H1 (cell line): ENCODE data around the gene SSH2. TPM values are rescaled to one million over a fixed set of nuclear protein-coding genes. Genes with fewer than 3 reads are reported as not detected.

Experiments
- ASH2L ChIP-seq: fragments of 200-600, 300-600 bp; sonication (generic); IDR thresholded peaks from one replicate; pipeline ENCODE4 v1.7.1; 2017; ENCODE audit warnings: low read length
- ATF3 ChIP-seq: IDR thresholded peaks from 2 replicates; pipeline ENCODE4 v1.6.1; 2011; ENCODE audit warnings: low read depth, mild to moderate bottlenecking, low read length; ENCODE audit not compliant: insufficient read depth
- CHD7 ChIP-seq: fragments of 300-600 bp; sonication (generic); IDR thresholded peaks from 2 replicates; pipeline ENCODE4 v1.7.1; 2012; ENCODE audit warnings: low read length, moderate library complexity, mild to moderate bottlenecking, inconsistent platforms; ENCODE audit not compliant: insufficient replicate concordance
- CREB1 ChIP-seq: IDR thresholded peaks from 2 replicates; pipeline ENCODE4 v1.6.1; 2012; ENCODE audit warnings: inconsistent platforms
- NANOG ChIP-seq: IDR thresholded peaks from 2 replicates; pipeline ENCODE4 v1.6.1; 2011; ENCODE audit warnings: low read length, low read depth, mild to moderate bottlenecking, inconsistent platforms; ENCODE audit not compliant: insufficient read depth, poor library complexity, severe bottlenecking
- USF2 ChIP-seq: IDR thresholded peaks from 2 replicates; pipeline ENCODE4 v1.6.1; 2011; ENCODE audit warnings: low read length, improper control_type of control experiment
- polyA plus RNA-seq, 7 experiments: library from polyadenylated mRNA; depleted of rRNA in 3 of 7; stranded (reverse) in 5 of 7; unstranded in 2 of 7; fragments of >200 nt in 5 of 7; fragments of 200-250 nt in 2 of 7; gene quantifications; 1 replicate in 5 of 7; 2 replicates in 1 of 7; 4 replicates in 1 of 7; pipeline versions ENCODE4 v1.2.1 to v1.2.3, GENCODE V29; 2011 to 2013; ENCODE audit warnings: missing spikeins in 2 of 7, mixed read lengths in 2 of 7
- total RNA-seq: library from RNA; stranded (reverse); fragmentation: NEBNext Ultra II Directional; extraction: Animal tissue kit (Norgen Biotek cat#: 25700); gene quantifications from 2 replicates; pipeline ENCODE4 v1.2.1, GENCODE V29; 2021

The SSH2 gene
- total and polyA plus RNA-seq, 2 of the 8 experiments (the other 6 are each of a cell fraction or from before 2014, with no cell fraction given): 5.2 to 15.9 TPM

GRCh38 chr17:29749045-29749825 is 180.8 kb downstream of the SSH2 start (continued):
- TF ChIP-seq CHD7 (no peak), NANOG (no peak), USF2 (no peak), ASH2L (no peak), CREB1 (no peak), ATF3 (no peak)
